ENCODE data around the gene ITGA11. TPM values are rescaled to one million over a fixed set of nuclear protein-coding genes. Genes with fewer than 3 reads are reported as not detected.

ITGA11 gene
- total RNA-seq, 1 experiment from 2014 or later: 22.0 TPM

DNA sequence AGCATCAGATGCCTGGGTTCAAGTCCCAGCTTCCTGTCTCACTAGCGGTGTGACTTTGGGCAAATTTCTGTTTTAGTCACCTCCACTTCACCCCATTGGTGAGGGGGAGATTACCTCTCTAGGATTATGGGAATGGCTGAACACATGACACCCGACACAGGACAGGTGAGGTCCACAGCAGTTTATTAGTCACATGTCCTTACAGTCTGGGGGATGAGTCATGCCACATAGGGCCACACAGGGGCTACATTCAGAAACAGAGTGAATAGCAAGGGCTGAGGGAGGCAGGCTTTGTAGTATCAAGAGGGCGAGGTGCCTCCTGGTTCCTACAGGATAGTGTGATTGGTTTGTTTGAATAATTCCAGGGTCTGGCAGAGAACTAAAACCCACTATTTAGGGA, 15.2 kb upstream of the ITGA11 start:
- DNase-seq (ENCODE audit: low read depth): peak; percentile 52

DNA sequence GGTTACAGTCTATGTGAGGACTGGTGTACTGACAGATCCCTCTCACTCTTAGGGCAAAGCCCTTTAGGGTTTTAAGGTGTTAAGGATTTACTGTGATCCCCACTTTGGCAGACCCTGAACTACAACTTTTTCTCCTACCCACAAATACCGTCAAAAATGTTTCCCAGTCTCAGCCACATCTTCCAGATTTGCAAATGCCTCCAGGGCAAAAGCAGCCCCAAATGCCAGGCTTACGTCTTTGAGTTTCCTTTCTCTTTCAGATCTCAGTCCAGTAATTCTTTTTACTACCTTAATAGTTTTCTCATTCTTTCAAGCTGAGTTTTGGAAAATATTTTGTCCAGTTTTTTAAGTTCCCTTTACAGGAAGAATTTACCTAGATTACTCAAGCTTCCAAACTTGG, 13.4 kb upstream of the ITGA11 start:
- DNase-seq (ENCODE audit: low read depth): no peak

DNA sequence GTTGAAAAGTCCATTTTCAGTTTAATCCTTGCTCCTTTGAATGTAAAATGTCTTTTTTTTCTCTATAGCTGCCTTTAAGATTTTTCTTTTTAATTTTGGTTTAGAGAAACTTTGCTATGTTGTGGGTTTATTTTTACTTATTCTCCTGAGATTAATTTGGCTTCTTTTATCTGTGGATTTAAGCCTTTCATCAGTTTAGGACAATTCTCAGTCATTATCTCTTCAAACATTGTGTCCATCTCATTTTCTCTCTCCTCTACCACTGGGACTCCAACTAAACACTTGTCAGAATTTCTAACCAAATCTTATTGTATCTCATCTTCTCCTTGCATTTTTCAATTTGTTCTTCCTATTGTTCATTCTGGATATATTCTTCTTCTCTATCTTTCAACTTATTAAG, 12.4 kb upstream of the ITGA11 start:
- no peak for DNase-seq (ENCODE audit: low read depth)

DNA sequence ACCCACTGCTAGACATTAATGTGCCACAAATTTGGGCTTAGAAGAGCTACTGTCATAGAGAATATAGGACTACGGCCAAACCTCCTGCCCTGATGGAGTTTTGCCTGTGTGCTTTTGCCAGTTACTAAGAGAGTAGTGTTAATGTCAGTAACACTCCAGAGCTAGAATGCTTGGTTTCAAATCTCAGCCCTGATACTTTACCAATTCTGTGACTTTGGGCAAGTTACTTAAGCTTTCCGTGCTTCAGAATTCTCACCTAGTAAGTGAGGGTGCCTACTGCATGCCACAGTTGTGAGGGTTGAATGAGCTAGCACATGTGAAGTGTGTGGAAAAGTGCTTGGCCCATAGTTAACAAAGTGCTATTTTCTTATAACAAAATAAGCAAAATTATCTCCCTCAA, 10.9 kb upstream of the ITGA11 start:
- no peak for DNase-seq (ENCODE audit: low read depth)

GRCh38 chr15:68442041-68442440, 10.1 kb upstream of the ITGA11 start:
- no peak for DNase-seq (ENCODE audit: low read depth)

DNA sequence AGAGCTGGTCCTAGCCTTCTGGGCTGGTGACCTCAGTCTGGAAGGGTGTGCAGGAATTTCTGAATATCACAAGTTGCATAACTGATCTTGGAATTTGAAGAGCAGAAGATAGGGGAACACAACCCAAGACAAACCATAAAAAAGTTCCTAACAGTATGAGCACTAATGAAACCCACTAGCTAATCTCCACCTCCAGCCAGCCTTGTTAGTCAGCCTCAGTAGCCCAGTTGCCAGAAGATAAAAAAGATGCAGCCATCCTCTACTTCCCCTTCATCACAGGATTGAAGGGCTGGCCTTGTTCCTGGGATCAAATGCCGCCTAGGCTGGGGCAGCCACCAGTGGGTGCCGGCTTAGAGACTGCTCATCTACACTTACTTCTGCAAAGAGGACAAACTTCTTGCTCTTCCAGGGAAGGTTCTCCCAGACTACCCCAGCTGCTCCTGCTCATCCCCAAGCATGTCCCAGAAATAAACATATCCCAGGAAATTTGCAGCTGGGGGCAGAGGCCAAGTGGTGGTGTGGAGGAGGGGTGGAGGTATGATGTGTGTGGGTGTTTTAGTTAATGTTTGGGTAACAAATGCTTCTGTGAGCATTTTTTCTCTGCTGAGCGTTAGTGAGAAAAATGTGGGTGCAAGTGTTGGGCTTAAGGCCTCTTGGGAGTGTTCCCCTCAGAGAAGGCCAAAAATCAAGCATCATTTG, 9.2 kb upstream of the ITGA11 start:
- peak; percentile 32 for DNase-seq (ENCODE audit: low read depth)

- no peak for DNase-seq (ENCODE audit: low read depth)
These were observed 8.2 kb upstream of the ITGA11 start for GRCh38 chr15:68440136-68440535.

DNA sequence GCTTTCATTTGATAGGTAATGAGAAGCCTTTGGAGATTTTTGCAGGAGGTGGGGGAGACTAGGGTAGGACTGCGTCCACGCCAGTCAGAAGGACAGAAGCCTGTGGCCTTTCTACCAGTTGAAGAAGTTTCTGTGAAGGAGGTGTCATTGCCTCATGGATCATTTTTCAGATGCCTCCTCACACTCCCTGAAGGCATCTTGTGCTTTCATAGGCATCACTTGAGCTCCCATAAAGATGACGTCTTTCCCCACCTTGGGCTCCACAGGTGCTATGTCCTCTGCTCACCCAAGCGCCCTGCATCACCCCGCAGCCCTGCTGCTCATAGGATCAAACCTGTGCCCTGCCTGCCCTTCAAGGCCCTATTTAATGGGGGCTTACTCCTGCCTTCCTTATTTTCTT, 7.5 kb upstream of the ITGA11 start:
- DNase-seq (ENCODE audit: low read depth): no peak

GRCh38 chr15:68436680-68437079, 4.7 kb upstream of the ITGA11 start:
- no peak for DNase-seq (ENCODE audit: low read depth)

DNA sequence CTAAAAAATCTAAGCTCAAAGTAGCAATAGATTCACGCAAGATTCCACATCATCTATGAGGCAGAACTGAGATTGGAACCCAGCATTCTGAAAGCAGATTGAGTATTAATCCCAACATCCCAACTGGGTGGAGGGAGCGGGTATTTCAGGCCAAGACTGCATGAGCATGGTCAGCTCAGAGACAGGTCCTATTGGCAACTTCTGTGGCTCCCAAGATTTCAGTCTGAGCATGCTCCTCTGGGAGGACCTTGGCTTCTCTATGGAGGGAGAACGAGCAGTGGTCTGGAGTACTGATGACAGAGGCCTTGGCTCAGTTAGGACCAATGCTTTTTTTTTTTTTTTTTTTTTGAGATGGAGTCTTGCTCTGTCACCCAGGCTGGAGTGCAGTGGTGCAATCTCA, 4.0 kb upstream of the ITGA11 start:
- no peak for DNase-seq (ENCODE audit: low read depth)

GRCh38 chr15:68434021-68434420, 2.1 kb upstream of the ITGA11 start:
- DNase-seq (ENCODE audit: low read depth): no peak

DNA sequence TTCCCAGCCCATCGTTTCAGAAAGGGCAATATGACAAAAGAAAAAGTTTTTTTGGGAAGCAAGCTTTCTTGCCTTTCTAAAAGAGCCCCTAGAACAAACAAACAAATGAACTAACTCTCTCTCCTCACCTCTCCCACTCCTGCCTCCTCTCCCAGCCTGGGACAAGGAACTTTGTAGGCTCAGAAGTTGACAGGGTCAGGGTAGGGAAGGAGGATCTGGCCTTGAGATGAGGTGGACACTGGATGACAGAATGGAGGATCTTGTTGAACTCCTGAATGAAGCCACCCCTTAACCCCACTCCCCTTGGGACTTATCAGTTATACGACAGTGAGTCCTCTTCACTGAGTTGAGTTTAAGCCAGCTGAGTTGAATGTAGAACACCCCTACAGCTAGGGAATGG, 1.6 kb upstream of the ITGA11 start:
- DNase-seq (ENCODE audit: low read depth): no peak

DNA sequence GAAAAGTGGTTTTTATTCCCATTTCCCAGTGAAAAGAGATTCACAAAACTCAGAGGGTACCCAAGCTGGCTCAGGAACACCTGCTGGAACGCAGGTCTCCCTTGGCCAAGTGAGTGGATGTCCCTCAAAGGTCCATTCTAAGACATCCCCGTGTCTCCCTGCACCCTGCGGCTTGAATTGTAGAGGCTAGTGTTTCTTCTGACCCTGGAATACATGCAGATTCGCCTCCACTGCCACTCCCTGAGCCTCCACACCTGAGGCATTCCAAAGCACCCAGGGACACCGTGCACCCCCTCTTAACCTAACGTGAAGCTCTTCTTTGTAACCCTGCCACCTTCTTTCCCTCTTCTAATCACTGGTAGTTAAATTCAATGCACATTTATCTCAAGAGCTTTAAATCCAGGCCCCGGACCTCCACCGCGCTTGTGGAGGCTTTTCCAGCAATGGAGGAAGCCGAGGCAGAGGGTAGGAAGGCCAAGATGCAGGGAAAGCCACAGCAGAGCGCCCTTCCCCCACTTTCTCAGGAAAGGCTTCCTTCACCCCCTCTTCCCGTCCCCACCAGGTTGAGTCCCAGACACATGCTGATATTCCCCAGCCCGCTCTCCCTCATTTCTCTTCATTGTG, 590 bp upstream of the ITGA11 start:
- DNase-seq (ENCODE audit: low read depth): no peak

- no peak for DNase-seq (ENCODE audit: low read depth)
These were observed 749 bp downstream of the ITGA11 start for GRCh38 chr15:68431037-68431791.

- DNase-seq (ENCODE audit: low read depth): no peak
These were observed 1.4 kb downstream of the ITGA11 start for GRCh38 chr15:68430471-68431036.

- DNase-seq (ENCODE audit: low read depth): no peak
These were observed 2.1 kb downstream of the ITGA11 start for GRCh38 chr15:68429691-68430470.

DNA sequence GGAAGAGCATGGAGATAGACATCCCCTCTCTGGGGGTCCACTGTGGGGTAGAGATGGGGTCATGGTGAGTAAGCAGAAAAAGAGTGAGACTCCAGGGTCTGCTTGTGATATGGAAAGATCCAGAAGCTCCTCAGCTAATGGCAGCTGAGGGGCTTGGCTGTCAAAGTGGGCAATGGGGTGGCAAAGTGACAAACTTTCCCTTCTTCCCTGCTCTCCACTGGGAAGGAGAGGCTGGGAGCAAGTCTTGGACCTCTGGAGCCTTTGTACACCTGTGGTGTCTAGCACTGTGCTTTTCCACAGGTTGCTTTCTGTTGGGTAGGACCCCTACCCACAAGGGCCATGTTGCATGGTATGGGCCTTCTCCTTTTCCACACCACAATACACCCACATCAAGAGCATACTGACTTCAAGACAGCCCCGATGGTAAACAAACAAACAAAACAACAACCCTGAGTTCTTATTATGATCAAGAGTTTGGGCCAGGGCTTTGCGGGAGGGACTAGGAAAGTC, 3.5 kb downstream of the ITGA11 start:
- no peak for DNase-seq (ENCODE audit: low read depth)

DNA sequence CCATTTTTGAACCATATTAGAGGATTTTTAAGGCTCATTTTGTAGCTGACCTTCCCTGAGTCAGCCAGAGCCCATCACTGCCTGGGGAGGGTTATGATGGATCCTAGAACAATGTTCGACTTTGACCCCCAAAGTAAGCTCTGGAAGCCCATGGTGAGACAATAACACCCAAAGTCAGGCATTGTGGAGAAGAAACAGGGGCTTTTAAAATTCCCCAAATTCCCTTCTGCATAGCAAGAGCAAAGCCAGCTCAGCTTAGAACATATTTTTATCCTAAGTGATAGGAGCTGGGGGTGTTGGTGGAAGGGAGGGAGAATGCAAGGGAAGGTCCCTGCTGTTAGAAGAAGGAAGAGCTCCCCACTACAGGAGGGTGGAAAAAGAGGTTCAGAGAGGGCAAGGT, 4.0 kb downstream of the ITGA11 start:
- DNase-seq (ENCODE audit: low read depth): no peak

DNA sequence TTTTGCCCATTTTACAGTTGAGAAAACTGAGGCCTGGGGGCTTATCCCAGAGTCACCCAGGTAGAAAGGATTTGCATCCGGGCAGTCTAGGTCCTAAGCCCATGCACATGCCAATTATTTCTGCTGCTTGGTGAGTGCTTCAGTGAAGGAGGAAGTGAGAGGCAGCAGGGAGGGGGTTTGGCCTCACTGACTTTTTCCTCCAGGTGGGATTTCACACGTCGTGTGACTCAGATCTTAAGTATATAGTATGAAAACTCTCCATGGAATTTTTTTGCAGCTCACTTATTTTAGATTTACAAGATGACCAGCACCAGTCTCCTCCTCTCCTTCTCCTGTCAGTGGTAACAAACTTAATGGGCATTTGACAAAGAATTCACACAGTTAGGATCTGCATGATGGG, 4.6 kb downstream of the ITGA11 start:
- DNase-seq (ENCODE audit: low read depth): no peak

GRCh38 chr15:68426116-68426515, 5.8 kb downstream of the ITGA11 start:
- DNase-seq (ENCODE audit: low read depth): no peak

DNA sequence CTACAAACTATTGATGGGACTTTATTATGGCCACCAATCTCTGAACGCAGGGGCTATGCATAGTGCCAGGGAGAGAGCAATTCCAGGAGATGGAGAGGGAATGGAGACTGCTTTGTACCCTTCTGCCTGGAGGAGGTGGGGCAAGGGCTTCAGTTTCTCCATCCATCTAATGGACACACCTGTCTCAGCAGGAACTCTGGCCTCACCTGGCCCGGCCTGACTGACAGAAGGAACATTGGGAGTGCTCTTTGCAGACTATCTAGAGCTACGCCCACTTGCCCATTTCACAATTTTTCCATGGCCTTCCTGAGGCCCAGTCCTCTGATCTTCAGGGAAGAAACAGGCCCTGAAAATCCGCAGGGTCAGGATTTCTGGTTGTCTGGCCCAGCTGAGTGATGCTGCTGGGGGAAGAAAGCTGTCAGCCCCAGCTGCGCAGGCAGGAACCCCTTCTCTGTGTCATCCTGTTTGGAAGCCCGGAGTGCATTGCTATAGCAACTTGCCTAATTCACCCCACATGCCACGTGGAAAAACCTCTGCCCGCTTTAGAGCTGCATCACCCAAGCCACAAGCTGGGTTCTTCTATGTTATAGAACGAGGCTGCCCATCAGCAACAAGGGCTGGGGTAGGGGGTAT, 6.4 kb downstream of the ITGA11 start:
- DNase-seq (ENCODE audit: low read depth): no peak

Measured in LHCN-M2 (cell line).